Measurements from ENCODE around the gene PSORS1C2. TPM values are rescaled to one million over a fixed set of nuclear protein-coding genes. Genes with fewer than 3 reads are reported as not detected.
"Not testable (repeated sequence)": the region's sequence is repeated elsewhere in the genome, so short reads cannot be mapped to it uniquely, and the experiment has no call there.

The PSORS1C2 gene
- total RNA-seq, 2 experiments from 2014 or later = not detected

GRCh38 chr6:31164475-31165063 is 25.7 kb upstream of the PSORS1C2 start:
- H3K4me3 Mint-ChIP-seq; H3K27me3 Mint-ChIP-seq (ENCODE audit: low read depth); H3K27ac Mint-ChIP-seq; ATAC-seq; CTCF ChIA-PET; DNase-seq; H3K9me3 Mint-ChIP-seq (ENCODE audit: insufficient read depth): not testable (repeated sequence)
- peaks cover 47% of the 10 kb centered on the region for H3K36me3 Mint-ChIP-seq (ENCODE audit: low read depth)
- POLR2A ChIA-PET = interaction anchor here (0.9 kb wide), 1 partner anchor 10 kb away, joined by 3 read pairs; no protein-coding TSS in a partner anchor
- H3K4me1 Mint-ChIP-seq (ENCODE audit: low read depth) = peaks cover 29% of the 10 kb centered on the region

- Mint-ChIP-seq H3K9me3 (ENCODE audit: insufficient read depth) (no peaks in the 10 kb centered on the region), H3K27ac (no peak overlapping the region), H3K4me3 (no peak overlapping the region), H3K36me3 (ENCODE audit: low read depth) (peaks cover 54% of the 10 kb centered on the region), H3K27me3 (ENCODE audit: low read depth) (no peaks in the 10 kb centered on the region), H3K4me1 (ENCODE audit: low read depth) (peaks cover 31% of the 10 kb centered on the region)
- DNase-seq (no peak), ATAC-seq (no peak)
- ChIA-PET CTCF (no interaction called here), POLR2A (no interaction called here)
Observed at GRCh38 chr6:31163922-31164321, 25.1 kb upstream of the PSORS1C2 start.

GRCh38 chr6:31162463-31163165 is 23.7 kb upstream of the PSORS1C2 start:
- no peaks in the 10 kb centered on the region for H3K9me3 Mint-ChIP-seq (ENCODE audit: insufficient read depth)
- ChIA-PET POLR2A (interaction anchor here (0.6 kb wide), 1 partner anchor 170 kb away, joined by 3 read pairs; no protein-coding TSS in a partner anchor), CTCF (interaction anchor here (1.4 kb wide), 1 partner anchor 204 kb away, joined by 4 read pairs; no protein-coding TSS in a partner anchor)
- H3K4me1 Mint-ChIP-seq (ENCODE audit: low read depth) = peaks cover 33% of the 10 kb centered on the region
- no peak overlapping the region for H3K27ac Mint-ChIP-seq
- no peaks in the 10 kb centered on the region for H3K27me3 Mint-ChIP-seq (ENCODE audit: low read depth)
- ATAC-seq (no peak), DNase-seq (no peak)
- peaks cover 62% of the 10 kb centered on the region for H3K36me3 Mint-ChIP-seq (ENCODE audit: low read depth)
- H3K4me3 Mint-ChIP-seq = no peak overlapping the region

GRCh38 chr6:31161216-31162126 is 22.6 kb upstream of the PSORS1C2 start:
- Mint-ChIP-seq H3K4me1 (ENCODE audit: low read depth) (peaks cover 43% of the 10 kb centered on the region), H3K9me3 (ENCODE audit: insufficient read depth) (no peaks in the 10 kb centered on the region), H3K27ac (no peak overlapping the region), H3K27me3 (ENCODE audit: low read depth) (no peaks in the 10 kb centered on the region), H3K36me3 (ENCODE audit: low read depth) (peaks cover 59% of the 10 kb centered on the region), H3K4me3 (peak overlapping the region; percentile 27)
- POLR2A ChIA-PET = no interaction called here
- CTCF ChIA-PET = interaction anchor here (1.4 kb wide), 1 partner anchor 205 kb away, joined by 4 read pairs; no protein-coding TSS in a partner anchor
- ATAC-seq (no peak), DNase-seq (no peak)

DNA sequence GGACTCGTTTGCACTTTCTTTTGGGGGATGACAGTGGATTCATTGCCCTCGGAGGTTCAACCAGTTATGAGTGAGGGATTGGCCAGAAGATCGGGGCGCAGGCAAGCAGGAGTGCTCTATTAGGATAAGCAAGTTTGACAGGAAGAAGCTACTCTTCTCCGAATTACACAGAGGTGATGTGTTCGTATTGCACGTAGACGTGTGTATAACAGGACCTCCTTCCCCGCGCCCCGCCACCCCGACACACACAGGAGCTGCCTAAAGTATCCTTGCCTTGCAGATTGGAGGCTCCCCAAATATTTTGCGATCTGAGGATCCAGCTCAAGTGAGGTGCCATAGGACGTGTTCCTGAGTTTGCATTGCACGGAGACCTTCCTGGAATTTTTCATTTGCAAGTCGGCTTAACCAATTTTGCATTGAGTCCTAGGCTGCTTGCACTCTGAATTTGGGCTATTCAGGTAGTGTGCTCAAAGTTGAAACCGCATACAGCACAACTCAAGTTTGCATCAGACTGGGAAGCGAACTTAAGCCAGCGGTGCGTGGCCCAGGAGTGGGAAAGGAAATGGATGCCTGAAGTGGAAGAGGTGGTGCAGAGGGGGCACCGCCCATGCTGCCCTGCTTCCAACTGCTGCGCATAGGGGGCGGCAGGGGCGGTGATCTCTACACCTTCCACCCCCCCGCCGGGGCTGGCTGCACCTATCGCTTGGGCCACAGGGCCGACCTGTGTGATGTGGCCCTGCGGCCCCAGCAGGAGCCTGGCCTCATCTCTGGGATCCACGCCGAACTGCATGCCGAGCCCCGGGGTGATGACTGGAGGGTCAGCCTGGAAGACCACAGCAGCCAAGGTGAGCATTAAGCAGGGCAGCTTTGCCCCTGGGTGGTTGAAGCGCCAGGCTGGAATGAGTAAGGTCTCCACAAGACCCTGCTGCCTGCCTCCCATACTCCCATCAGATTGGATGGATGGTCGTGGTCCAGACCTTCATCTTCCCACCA is 20.3 kb upstream of the PSORS1C2 start:
- peaks cover 45% of the 10 kb centered on the region for H3K4me1 Mint-ChIP-seq (ENCODE audit: low read depth)
- H3K27ac Mint-ChIP-seq = peak overlapping the region; percentile 81
- H3K27me3 Mint-ChIP-seq (ENCODE audit: low read depth) = no peaks in the 10 kb centered on the region
- ATAC-seq (peak; percentile 22), DNase-seq (peak; percentile 55)
- ChIA-PET CTCF (interaction anchor here (0.8 to 4.0 kb wide), 13 partner anchors 11 to 240 kb away, joined by 3 to 21 read pairs (median 4); partner anchors contain the start of gene PSORS1C2), POLR2A (interaction anchor here (0.6 to 1.6 kb wide), 10 partner anchors 10 to 471 kb away, joined by 3 to 7 read pairs (median 3); no protein-coding TSS in a partner anchor)
- H3K4me3 Mint-ChIP-seq = peak overlapping the region; percentile 91
- no peaks in the 10 kb centered on the region for H3K9me3 Mint-ChIP-seq (ENCODE audit: insufficient read depth)
- H3K36me3 Mint-ChIP-seq (ENCODE audit: low read depth) = peaks cover 62% of the 10 kb centered on the region

GRCh38 chr6:31158140-31158862 is 19.4 kb upstream of the PSORS1C2 start, which contains the start of gene TCF19:
TCF19 (plus strand) TSS chr6:31158589; CDS start chr6:31159470, 881 bp downstream.
- POLR2A ChIA-PET = interaction anchor here (0.6 to 1.6 kb wide), 8 partner anchors 11 to 470 kb away, joined by 3 to 7 read pairs (median 3); no protein-coding TSS in a partner anchor
- DNase-seq (peak; percentile 100), ATAC-seq (peak; percentile 95)
- H3K4me1 Mint-ChIP-seq (ENCODE audit: low read depth) = peaks cover 40% of the 10 kb centered on the region
- H3K27ac Mint-ChIP-seq = peak within 1 kb of the TSS; percentile 81
- CTCF ChIA-PET = interaction anchor here (0.8 to 4.0 kb wide), 11 partner anchors 10 to 241 kb away, joined by 3 to 21 read pairs (median 4); no protein-coding TSS in a partner anchor
- peaks cover 57% of the 10 kb centered on the region for H3K36me3 Mint-ChIP-seq (ENCODE audit: low read depth)
- H3K9me3 Mint-ChIP-seq (ENCODE audit: insufficient read depth) = no peaks in the 10 kb centered on the region
- H3K27me3 Mint-ChIP-seq (ENCODE audit: low read depth) = no peaks in the 10 kb centered on the region
- H3K4me3 Mint-ChIP-seq = peak within 1 kb of the TSS; percentile 91

DNA sequence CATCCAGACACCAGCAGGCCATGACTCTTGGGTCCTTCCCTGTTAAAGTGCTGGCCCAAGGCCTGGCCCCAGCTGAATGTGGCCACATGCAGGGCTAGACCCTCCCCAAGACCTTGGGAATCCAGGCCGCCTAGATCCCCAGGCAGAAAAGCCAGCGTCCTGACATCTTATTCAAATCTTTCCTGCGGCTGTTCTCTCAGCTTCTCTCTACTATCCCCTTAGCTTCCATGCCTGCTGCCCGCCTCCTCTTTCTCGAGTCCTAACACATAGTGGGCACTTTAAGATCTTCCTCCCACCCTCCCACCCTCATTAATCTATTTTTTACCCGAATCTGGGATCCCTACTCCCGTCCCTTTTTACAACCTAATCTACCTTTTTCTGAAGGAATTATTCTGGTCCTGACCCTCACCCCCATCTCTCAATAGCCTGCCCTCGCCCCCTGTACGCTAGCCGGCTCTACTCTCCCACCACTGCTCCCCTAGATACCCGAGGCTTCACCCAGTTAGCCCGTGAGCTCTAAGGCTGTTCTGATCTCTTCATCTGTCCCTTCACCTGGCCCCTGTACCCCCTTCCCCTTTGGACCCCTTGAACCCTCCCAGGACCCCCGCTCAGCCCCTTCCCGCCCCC is 18.8 kb upstream of the PSORS1C2 start, which contains the start of gene CCHCR1:
CCHCR1 (minus strand) TSS at position 290 of the 627 bp plus-strand sequence; CDS start at position 88, 202 bp downstream.
- H3K36me3 Mint-ChIP-seq (ENCODE audit: low read depth) = peaks cover 52% of the 10 kb centered on the region
- DNase-seq (no peak), ATAC-seq (peak; percentile 43)
- peaks cover 38% of the 10 kb centered on the region for H3K4me1 Mint-ChIP-seq (ENCODE audit: low read depth)
- peak within 1 kb of the TSS; percentile 91 for H3K4me3 Mint-ChIP-seq
- H3K9me3 Mint-ChIP-seq (ENCODE audit: insufficient read depth) = no peaks in the 10 kb centered on the region
- peak within 1 kb of the TSS; percentile 81 for H3K27ac Mint-ChIP-seq
- no peaks in the 10 kb centered on the region for H3K27me3 Mint-ChIP-seq (ENCODE audit: low read depth)
- ChIA-PET CTCF (interaction anchor here (0.9 to 4.0 kb wide), 8 partner anchors 10 to 242 kb away, joined by 3 to 21 read pairs (median 5); no protein-coding TSS in a partner anchor), POLR2A (interaction anchor here (0.6 to 1.4 kb wide), 2 partner anchors 24 to 243 kb away, joined by 3 read pairs; no protein-coding TSS in a partner anchor)

DNA sequence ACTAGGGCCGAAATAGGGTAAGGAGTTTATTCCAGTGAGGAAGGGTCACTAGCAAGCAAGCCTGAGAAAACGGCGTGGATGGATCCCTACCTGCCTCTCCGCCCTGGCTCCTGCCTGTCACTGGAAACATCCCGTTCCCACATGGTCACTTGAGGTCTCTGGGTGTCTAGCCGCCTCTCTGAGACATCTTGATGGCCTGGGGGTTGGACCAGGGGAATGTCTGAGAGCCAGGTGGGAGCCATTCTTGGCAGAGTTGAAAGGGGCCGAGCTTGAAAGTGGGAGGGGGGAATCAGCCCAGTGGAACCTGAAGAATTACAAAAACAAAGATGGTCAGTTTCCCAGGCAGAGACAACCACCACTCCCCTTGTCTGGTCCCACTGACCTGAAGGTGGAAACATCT is 17.8 kb upstream of the PSORS1C2 start:
- POLR2A ChIA-PET = no interaction called here
- CTCF ChIA-PET = interaction anchor here (4.0 kb wide), 1 partner anchor 210 kb away, joined by 21 read pairs; no protein-coding TSS in a partner anchor

DNA sequence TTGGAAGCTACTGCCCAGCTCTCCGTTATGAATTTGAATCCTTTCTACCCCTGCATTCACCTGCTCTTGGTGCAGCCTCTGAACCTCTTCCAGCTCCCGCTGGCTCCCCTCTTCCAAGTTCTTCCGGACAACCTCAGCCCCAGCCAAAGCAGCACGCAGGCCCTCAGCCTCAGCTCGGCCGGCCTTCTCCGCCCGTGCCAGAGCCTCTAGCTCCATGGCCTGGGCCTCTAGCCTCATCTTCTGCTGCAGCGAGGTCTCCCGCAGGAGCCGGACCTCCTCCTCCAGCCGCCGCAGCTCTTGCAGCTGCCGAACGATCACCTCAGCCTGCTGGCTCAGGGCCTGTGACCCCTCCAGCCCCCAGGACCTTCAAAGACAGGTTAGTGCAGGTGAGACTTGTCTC is 15.6 kb upstream of the PSORS1C2 start:
- POLR2A ChIA-PET = no interaction called here
- Mint-ChIP-seq H3K4me3 (no peak overlapping the region), H3K36me3 (ENCODE audit: low read depth) (peaks cover 33% of the 10 kb centered on the region), H3K27ac (no peak overlapping the region), H3K4me1 (ENCODE audit: low read depth) (peaks cover 14% of the 10 kb centered on the region), H3K27me3 (ENCODE audit: low read depth) (no peaks in the 10 kb centered on the region), H3K9me3 (ENCODE audit: insufficient read depth) (no peaks in the 10 kb centered on the region)
- CTCF ChIA-PET = interaction anchor here (1.3 kb wide), 1 partner anchor 212 kb away, joined by 3 read pairs; no protein-coding TSS in a partner anchor
- DNase-seq (no peak), ATAC-seq (no peak)

More for the DNA sequence above, 17.8 kb upstream of the PSORS1C2 start:
- ATAC-seq (no peak), DNase-seq (no peak)
- Mint-ChIP-seq H3K4me1 (ENCODE audit: low read depth) (peaks cover 34% of the 10 kb centered on the region), H3K27ac (no peak overlapping the region), H3K36me3 (ENCODE audit: low read depth) (peaks cover 43% of the 10 kb centered on the region), H3K4me3 (peak overlapping the region; percentile 91), H3K9me3 (ENCODE audit: insufficient read depth) (no peaks in the 10 kb centered on the region), H3K27me3 (ENCODE audit: low read depth) (no peaks in the 10 kb centered on the region)

Measured in activated CD8-positive, alpha-beta T cell treated with anti-CD3 and anti-CD28 coated beads, Interleukin-2, amount 10 ng/mL, durations not matched to agents 7 days and 5 days (primary cell).